ENCODE measurements around the gene XBP1.

- TF ChIP-seq, protein P1, sequence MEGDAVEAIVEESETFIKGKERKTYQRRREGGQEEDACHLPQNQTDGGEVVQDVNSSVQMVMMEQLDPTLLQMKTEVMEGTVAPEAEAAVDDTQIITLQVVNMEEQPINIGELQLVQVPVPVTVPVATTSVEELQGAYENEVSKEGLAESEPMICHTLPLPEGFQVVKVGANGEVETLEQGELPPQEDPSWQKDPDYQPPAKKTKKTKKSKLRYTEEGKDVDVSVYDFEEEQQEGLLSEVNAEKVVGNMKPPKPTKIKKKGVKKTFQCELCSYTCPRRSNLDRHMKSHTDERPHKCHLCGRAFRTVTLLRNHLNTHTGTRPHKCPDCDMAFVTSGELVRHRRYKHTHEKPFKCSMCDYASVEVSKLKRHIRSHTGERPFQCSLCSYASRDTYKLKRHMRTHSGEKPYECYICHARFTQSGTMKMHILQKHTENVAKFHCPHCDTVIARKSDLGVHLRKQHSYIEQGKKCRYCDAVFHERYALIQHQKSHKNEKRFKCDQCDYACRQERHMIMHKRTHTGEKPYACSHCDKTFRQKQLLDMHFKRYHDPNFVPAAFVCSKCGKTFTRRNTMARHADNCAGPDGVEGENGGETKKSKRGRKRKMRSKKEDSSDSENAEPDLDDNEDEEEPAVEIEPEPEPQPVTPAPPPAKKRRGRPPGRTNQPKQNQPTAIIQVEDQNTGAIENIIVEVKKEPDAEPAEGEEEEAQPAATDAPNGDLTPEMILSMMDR (conservative IDR thresholded peaks at IDR 0.05; ENCODE audit: low read depth in 2 of 2): no peak
- TF ChIP-seq EZH2phosphoT487 (IDR thresholded peaks at IDR 0.05; ENCODE audit: unreplicated experiment) (no peak), CREB1 (CRISPR knock-in tag; IDR thresholded peaks at IDR 0.05; ENCODE audit: low read depth) (no peak), EZH2 (IDR thresholded peaks at IDR 0.05; ENCODE audit: low read depth, unreplicated experiment) (no peak), POLR2AphosphoS5 (IDR thresholded peaks at IDR 0.05; ENCODE audit: low read depth) (no peak), ZNF114 (CRISPR knock-in tag; IDR thresholded peaks at IDR 0.05) (no peak), ZNF331 (CRISPR knock-in tag; IDR thresholded peaks at IDR 0.05; ENCODE audit: low read depth) (no peak), NANOG (IDR thresholded peaks at IDR 0.05; ENCODE audit: borderline replicate concordance) (no peak)
- TF ChIP-seq, protein P2, sequence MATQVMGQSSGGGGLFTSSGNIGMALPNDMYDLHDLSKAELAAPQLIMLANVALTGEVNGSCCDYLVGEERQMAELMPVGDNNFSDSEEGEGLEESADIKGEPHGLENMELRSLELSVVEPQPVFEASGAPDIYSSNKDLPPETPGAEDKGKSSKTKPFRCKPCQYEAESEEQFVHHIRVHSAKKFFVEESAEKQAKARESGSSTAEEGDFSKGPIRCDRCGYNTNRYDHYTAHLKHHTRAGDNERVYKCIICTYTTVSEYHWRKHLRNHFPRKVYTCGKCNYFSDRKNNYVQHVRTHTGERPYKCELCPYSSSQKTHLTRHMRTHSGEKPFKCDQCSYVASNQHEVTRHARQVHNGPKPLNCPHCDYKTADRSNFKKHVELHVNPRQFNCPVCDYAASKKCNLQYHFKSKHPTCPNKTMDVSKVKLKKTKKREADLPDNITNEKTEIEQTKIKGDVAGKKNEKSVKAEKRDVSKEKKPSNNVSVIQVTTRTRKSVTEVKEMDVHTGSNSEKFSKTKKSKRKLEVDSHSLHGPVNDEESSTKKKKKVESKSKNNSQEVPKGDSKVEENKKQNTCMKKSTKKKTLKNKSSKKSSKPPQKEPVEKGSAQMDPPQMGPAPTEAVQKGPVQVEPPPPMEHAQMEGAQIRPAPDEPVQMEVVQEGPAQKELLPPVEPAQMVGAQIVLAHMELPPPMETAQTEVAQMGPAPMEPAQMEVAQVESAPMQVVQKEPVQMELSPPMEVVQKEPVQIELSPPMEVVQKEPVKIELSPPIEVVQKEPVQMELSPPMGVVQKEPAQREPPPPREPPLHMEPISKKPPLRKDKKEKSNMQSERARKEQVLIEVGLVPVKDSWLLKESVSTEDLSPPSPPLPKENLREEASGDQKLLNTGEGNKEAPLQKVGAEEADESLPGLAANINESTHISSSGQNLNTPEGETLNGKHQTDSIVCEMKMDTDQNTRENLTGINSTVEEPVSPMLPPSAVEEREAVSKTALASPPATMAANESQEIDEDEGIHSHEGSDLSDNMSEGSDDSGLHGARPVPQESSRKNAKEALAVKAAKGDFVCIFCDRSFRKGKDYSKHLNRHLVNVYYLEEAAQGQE (IDR thresholded peaks at IDR 0.05; ENCODE audit: unreplicated experiment): no peak
- TF ChIP-seq, protein P3, sequence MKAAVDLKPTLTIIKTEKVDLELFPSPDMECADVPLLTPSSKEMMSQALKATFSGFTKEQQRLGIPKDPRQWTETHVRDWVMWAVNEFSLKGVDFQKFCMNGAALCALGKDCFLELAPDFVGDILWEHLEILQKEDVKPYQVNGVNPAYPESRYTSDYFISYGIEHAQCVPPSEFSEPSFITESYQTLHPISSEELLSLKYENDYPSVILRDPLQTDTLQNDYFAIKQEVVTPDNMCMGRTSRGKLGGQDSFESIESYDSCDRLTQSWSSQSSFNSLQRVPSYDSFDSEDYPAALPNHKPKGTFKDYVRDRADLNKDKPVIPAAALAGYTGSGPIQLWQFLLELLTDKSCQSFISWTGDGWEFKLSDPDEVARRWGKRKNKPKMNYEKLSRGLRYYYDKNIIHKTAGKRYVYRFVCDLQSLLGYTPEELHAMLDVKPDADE (IDR thresholded peaks at IDR 0.05): no peak
Observed at GRCh38 chr22:28813772-28814518, 13.6 kb upstream of the XBP1 start.
